Common myeloid progenitor, CD34-positive (primary cell): Measurements from ENCODE around the gene CLNS1A. TPM values are rescaled to one million over a fixed set of nuclear protein-coding genes. Genes with fewer than 3 reads are reported as not detected.

Source experiments
- CTCF ChIA-PET: fragments of 350-600 bp; sonication (Branson Sonifier 250); formaldehyde crosslinking; loops from one replicate; lab custom pipeline; 2021; ENCODE audit warnings: antibody characterized with exemption; lab: Charles Lee
- POLR2A ChIA-PET: fragments of 350-600 bp; sonication (Branson Sonifier 250); formaldehyde crosslinking; loops from one replicate; lab custom pipeline; 2021; ENCODE audit warnings: antibody characterized with exemption; lab: Charles Lee
- DNase-seq, 3 donors: peaks; one replicate each; pipeline versions ENCODE4 v3.0.0 to v3.0.0-alpha.2; 2013
- H3K27ac ChIP-seq, 2 experiments: 1 replicate in 1 of 2; 2 replicates in 1 of 2; pipeline ENCODE4 v1.7.0; 2013; ENCODE audit warnings: inconsistent platforms in 2 of 2, low read length in 2 of 2, mild to moderate bottlenecking in 2 of 2, low read depth in 1 of 2, moderate library complexity in 1 of 2; ENCODE audit not compliant: severe bottlenecking in 2 of 2, insufficient read depth in 1 of 2, poor library complexity in 1 of 2
- H3K27me3 ChIP-seq, 5 experiments: replicated peaks in 2 of 5; 1 replicate in 3 of 5; 2 replicates in 2 of 5; pipeline versions ENCODE4 v1.6.1 to v1.7.0; 2013; ENCODE audit warnings: low read length in 4 of 5, mild to moderate bottlenecking in 2 of 5, moderate library complexity in 2 of 5, inconsistent platforms in 1 of 5; ENCODE audit not compliant: insufficient read depth in 5 of 5, control insufficient read depth in 4 of 5
- H3K36me3 ChIP-seq, 4 experiments: 1 replicate in 2 of 4; 2 replicates in 2 of 4; pipeline versions ENCODE4 v1.6.1 to v1.7.0; 2013; ENCODE audit warnings: low read length in 3 of 4, control low read depth in 1 of 4, mild to moderate bottlenecking in 1 of 4; ENCODE audit not compliant: control insufficient read depth in 4 of 4, insufficient read depth in 4 of 4
- H3K4me1 ChIP-seq, 4 experiments: 1 replicate in 3 of 4; 2 replicates in 1 of 4; pipeline versions ENCODE4 v1.6.1 to v1.7.1; 2013; ENCODE audit warnings: low read length in 3 of 4, mild to moderate bottlenecking in 3 of 4, control low read depth in 1 of 4, inconsistent platforms in 1 of 4, moderate library complexity in 1 of 4; ENCODE audit not compliant: control insufficient read depth in 4 of 4, insufficient read depth in 4 of 4; ENCODE audit errors: control extremely low read depth in 1 of 4
- H3K4me3 ChIP-seq, 7 experiments: 1 replicate in 4 of 7; 2 replicates in 3 of 7; pipeline versions ENCODE4 v1.5.1 to v1.7.0; 2013; ENCODE audit warnings: mild to moderate bottlenecking in 7 of 7, low read length in 6 of 7, moderate library complexity in 6 of 7, inconsistent platforms in 2 of 7, low read depth in 2 of 7, control low read depth in 1 of 7; ENCODE audit not compliant: insufficient read depth in 4 of 7, control insufficient read depth in 1 of 7; ENCODE audit errors: extremely low read depth in 1 of 7
- H3K9me3 ChIP-seq, 5 experiments: 1 replicate in 4 of 5; 2 replicates in 1 of 5; pipeline versions ENCODE4 v1.6.1 to v1.7.1; 2013; ENCODE audit warnings: low read length in 4 of 5, mild to moderate bottlenecking in 2 of 5, inconsistent platforms in 1 of 5, low read depth in 1 of 5, moderate library complexity in 1 of 5; ENCODE audit not compliant: control insufficient read depth in 4 of 5, insufficient read depth in 2 of 5; ENCODE audit errors: control extremely low read depth in 1 of 5
- WGBS: methylation state at CpG from one replicate; pipeline ENCODE4 v1.1.5; 2013; ENCODE audit not compliant: insufficient coverage; 5-methylcytosine and 5-hydroxymethylcytosine counted together
- polyA plus RNA-seq: library from polyadenylated mRNA; unstranded; fragments of 120-200 nt; gene quantifications from one replicate; pipeline ENCODE4 v1.2.1, GENCODE V29; 2013

The CLNS1A gene
- 270 TPM for polyA plus RNA-seq

- peak; percentile 88 to 92 (median 90) for DNase-seq
- ChIA-PET CTCF (interaction anchor here (1.0 to 1.5 kb wide), 2 partner anchors 18 to 449 kb away, joined by 3 read pairs; no protein-coding TSS in a partner anchor), POLR2A (interaction anchor here (0.6 kb wide), 1 partner anchor 442 kb away, joined by 3 read pairs; no protein-coding TSS in a partner anchor)
- WGBS = 0% methylated on average over 38 of the region's 41 CpGs
- peaks cover 18 to 48% (median 39%) of the 10 kb centered on the region in 4 experiments for H3K4me1 ChIP-seq
- no peaks in the 10 kb centered on the region for H3K27me3 ChIP-seq
- peak within 1 kb of the TSS; percentile 44 to 89 for H3K27ac ChIP-seq
- peaks cover 0 to 3% (median 0%) of the 10 kb centered on the region in 4 experiments for H3K36me3 ChIP-seq
- H3K9me3 ChIP-seq = peaks cover 0 to 7% (median 4%) of the 10 kb centered on the region in 5 experiments
- peak within 1 kb of the TSS; percentile 64 to 92 (median 86) for H3K4me3 ChIP-seq
Measured at GRCh38 chr11:77637345-77638165, at the start of gene CLNS1A. Gene CLNS1A, minus strand, starts transcription at chr11:77637794. Its CDS starts 80 bp downstream, at chr11:77637714.

GRCh38 chr11:77687088-77687487 is 49.5 kb upstream of the CLNS1A start:
- Histone ChIP-seq H3K4me3 (no peak overlapping the region), H3K4me1 (no peaks in the 10 kb centered on the region), H3K27ac (no peak overlapping the region), H3K36me3 (peaks cover 14 to 66% (median 37%) of the 10 kb centered on the region in 4 experiments), H3K9me3 (no peaks in the 10 kb centered on the region), H3K27me3 (no peaks in the 10 kb centered on the region)
- DNase-seq = no peak
- ChIA-PET CTCF (no interaction called here), POLR2A (no interaction called here)

- Histone ChIP-seq H3K4me1 (peaks cover 0 to 7% (median 3%) of the 10 kb centered on the region in 4 experiments), H3K27me3 (no peaks in the 10 kb centered on the region), H3K4me3 (no peak overlapping the region), H3K36me3 (peaks cover 23 to 76% (median 39%) of the 10 kb centered on the region in 4 experiments), H3K27ac (peak overlapping the region in 1 of 2 experiments; percentile 34), H3K9me3 (no peaks in the 10 kb centered on the region)
- DNase-seq = no peak
- CTCF ChIA-PET = no interaction called here
- WGBS = 100% methylated on average over 3 of the region's 3 CpGs
- POLR2A ChIA-PET = no interaction called here
Measured at GRCh38 chr11:77677138-77677537, 39.5 kb upstream of the CLNS1A start.

GRCh38 chr11:77672264-77672663 is 34.7 kb upstream of the CLNS1A start:
- H3K27me3 ChIP-seq = no peaks in the 10 kb centered on the region
- peaks cover 33 to 87% (median 47%) of the 10 kb centered on the region in 4 experiments for H3K36me3 ChIP-seq
- peaks cover 0 to 7% (median 3%) of the 10 kb centered on the region in 4 experiments for H3K4me1 ChIP-seq
- CTCF ChIA-PET = no interaction called here
- no peak for DNase-seq
- POLR2A ChIA-PET = no interaction called here
- H3K4me3 ChIP-seq = no peak overlapping the region
- WGBS = no CpG with 5 or more reads among the region's 1 CpG
- no peak overlapping the region for H3K27ac ChIP-seq
- H3K9me3 ChIP-seq = no peaks in the 10 kb centered on the region

- CTCF ChIA-PET = interaction anchor here (0.8 kb wide), 1 partner anchor 16 kb away, joined by 3 read pairs; no protein-coding TSS in a partner anchor
- H3K4me1 ChIP-seq = no peaks in the 10 kb centered on the region
Measured at GRCh38 chr11:77669848-77670511, 32.4 kb upstream of the CLNS1A start.

GRCh38 chr11:77668760-77669159 is 31.2 kb upstream of the CLNS1A start:
- CTCF ChIA-PET = interaction anchor here (1.0 kb wide), 1 partner anchor 19 kb away, joined by 3 read pairs; no protein-coding TSS in a partner anchor
- POLR2A ChIA-PET = no interaction called here
- no peaks in the 10 kb centered on the region for H3K4me1 ChIP-seq
- H3K4me3 ChIP-seq = no peak overlapping the region
- no peak overlapping the region for H3K27ac ChIP-seq
- peaks cover 35 to 77% (median 46%) of the 10 kb centered on the region in 4 experiments for H3K36me3 ChIP-seq
- DNase-seq = no peak
- WGBS = 100% methylated on average over 3 of the region's 3 CpGs
- H3K9me3 ChIP-seq = no peaks in the 10 kb centered on the region
- H3K27me3 ChIP-seq = no peaks in the 10 kb centered on the region

More at GRCh38 chr11:77669848-77670511, 32.4 kb upstream of the CLNS1A start:
- POLR2A ChIA-PET = no interaction called here
- Histone ChIP-seq H3K36me3 (peaks cover 37 to 83% (median 48%) of the 10 kb centered on the region in 4 experiments), H3K27me3 (no peaks in the 10 kb centered on the region), H3K4me3 (no peak overlapping the region), H3K27ac (no peak overlapping the region), H3K9me3 (no peaks in the 10 kb centered on the region)
- 100% methylated on average over 1 of the region's 2 CpGs for WGBS
- no peak for DNase-seq
